Colonic mucosa (tissue), 4 donors: ENCODE measurements around the gene ARHGAP36. TPM values are rescaled to one million over a fixed set of nuclear protein-coding genes. Genes with fewer than 3 reads are reported as not detected.

ENCODE experiments used
- DNase-seq: peaks from one replicate; pipeline ENCODE4 v3.0.0-alpha.2; 2020
- H3K27ac ChIP-seq: fragments of 200-600 bp; one replicate; pipeline ENCODE4 v1.8.0; 2021
- H3K27me3 ChIP-seq: fragments of 200-600 bp; one replicate; pipeline ENCODE4 v1.8.0; 2021
- H3K36me3 ChIP-seq: fragments of 200-600 bp; one replicate; pipeline ENCODE4 v1.8.0; 2021
- H3K4me1 ChIP-seq: fragments of 200-600 bp; one replicate; pipeline ENCODE4 v1.8.0; 2021; ENCODE audit warnings: mild to moderate bottlenecking
- H3K4me3 ChIP-seq: fragments of 200-600 bp; one replicate; pipeline ENCODE4 v1.8.0; 2021
- H3K9ac ChIP-seq, 2 donors: one replicate each; pipeline ENCODE4 v1.7.0; 2013; ENCODE audit warnings: control low read depth in 2 of 2, low read depth in 2 of 2, low read length in 2 of 2
- H3K9me3 ChIP-seq: fragments of 200-600 bp; one replicate; pipeline ENCODE4 v1.8.0; 2021
- intact Hi-C: fragments of 100-400 bp; cut with DNase I; formaldehyde crosslinking; loops from one replicate; pipeline ENCODE4 v1.14.1; 2022
- total RNA-seq, 2 donors: library from RNA; stranded (reverse); fragmentation: NEBNext Ultra II Directional in 1 of 2; extraction: Animal tissue kit (Norgen Biotek cat#: 25700) in 1 of 2; gene quantifications; one replicate each; pipeline ENCODE4 v1.2.1, GENCODE V29; 2021
- TF ChIP-seq, protein P1 (sequence below): fragments of 200-600 bp; IDR thresholded peaks from one replicate; pipeline ENCODE4 v1.8.0; 2022; ENCODE audit warnings: antibody characterized with exemption, mild to moderate bottlenecking
- donor health status: healthy.
- donor health status: DM: no; HTN: no; CAD: no.
- donor health status: DM: no; HTN: no; CAD: no.

Gene ARHGAP36, protein sequence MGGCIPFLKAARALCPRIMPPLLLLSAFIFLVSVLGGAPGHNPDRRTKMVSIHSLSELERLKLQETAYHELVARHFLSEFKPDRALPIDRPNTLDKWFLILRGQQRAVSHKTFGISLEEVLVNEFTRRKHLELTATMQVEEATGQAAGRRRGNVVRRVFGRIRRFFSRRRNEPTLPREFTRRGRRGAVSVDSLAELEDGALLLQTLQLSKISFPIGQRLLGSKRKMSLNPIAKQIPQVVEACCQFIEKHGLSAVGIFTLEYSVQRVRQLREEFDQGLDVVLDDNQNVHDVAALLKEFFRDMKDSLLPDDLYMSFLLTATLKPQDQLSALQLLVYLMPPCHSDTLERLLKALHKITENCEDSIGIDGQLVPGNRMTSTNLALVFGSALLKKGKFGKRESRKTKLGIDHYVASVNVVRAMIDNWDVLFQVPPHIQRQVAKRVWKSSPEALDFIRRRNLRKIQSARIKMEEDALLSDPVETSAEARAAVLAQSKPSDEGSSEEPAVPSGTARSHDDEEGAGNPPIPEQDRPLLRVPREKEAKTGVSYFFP
- under 1 TPM in 1 of 2 donors, not detected in 1; 0.66 TPM for total RNA-seq

DNA sequence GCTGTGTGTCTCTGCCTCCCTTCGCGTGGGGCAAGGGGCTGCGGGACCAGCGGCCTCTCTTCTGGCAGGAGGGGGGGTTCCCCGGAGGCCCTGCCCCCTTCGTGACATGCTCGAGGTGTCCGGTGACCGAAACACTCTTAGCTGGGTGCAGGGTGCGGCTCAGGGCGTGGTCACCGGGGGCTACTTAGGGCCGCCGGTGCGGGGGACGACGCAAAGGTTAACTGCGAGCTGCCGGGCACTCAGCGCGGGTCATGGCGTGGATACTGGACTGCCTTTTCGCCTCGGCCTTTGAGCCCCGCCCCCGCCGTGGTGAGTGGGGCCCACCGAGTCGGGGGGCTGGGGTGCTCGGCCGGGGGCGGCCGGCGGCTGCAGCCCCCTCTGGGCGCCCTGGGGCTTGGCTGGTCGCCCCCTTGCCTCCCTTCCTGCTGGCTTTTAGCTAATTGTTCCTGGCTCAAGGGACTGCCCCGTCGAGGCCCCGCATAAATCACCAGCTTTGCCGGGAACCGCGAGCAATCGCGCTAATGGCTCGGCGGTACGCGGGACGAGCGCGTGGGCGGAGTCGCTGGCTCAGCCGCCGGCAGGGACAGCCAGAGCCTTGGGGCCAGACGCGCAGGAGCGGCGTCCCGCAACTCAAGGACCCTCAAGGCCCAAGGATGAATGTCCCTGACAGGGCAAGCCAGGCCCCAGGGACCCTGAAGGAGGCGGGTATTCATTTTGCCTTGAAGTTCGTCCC is at the start of gene ARHGAP36:
ARHGAP36 (plus strand) TSS at position 211 of the 733 bp plus-strand sequence. CDS start 23,320 bp downstream, outside the sequence.
- Histone ChIP-seq H3K4me1 (no peaks in the 10 kb centered on the region), H3K9ac (no peak within 1 kb of the TSS), H3K27ac (no peak within 1 kb of the TSS), H3K9me3 (no peaks in the 10 kb centered on the region), H3K27me3 (no peaks in the 10 kb centered on the region), H3K4me3 (no peak within 1 kb of the TSS), H3K36me3 (no peaks in the 10 kb centered on the region)
- no peak for DNase-seq
- TF ChIP-seq, protein P1, sequence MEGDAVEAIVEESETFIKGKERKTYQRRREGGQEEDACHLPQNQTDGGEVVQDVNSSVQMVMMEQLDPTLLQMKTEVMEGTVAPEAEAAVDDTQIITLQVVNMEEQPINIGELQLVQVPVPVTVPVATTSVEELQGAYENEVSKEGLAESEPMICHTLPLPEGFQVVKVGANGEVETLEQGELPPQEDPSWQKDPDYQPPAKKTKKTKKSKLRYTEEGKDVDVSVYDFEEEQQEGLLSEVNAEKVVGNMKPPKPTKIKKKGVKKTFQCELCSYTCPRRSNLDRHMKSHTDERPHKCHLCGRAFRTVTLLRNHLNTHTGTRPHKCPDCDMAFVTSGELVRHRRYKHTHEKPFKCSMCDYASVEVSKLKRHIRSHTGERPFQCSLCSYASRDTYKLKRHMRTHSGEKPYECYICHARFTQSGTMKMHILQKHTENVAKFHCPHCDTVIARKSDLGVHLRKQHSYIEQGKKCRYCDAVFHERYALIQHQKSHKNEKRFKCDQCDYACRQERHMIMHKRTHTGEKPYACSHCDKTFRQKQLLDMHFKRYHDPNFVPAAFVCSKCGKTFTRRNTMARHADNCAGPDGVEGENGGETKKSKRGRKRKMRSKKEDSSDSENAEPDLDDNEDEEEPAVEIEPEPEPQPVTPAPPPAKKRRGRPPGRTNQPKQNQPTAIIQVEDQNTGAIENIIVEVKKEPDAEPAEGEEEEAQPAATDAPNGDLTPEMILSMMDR, result no peak
- intact Hi-C loops, result no loop called here

DNA sequence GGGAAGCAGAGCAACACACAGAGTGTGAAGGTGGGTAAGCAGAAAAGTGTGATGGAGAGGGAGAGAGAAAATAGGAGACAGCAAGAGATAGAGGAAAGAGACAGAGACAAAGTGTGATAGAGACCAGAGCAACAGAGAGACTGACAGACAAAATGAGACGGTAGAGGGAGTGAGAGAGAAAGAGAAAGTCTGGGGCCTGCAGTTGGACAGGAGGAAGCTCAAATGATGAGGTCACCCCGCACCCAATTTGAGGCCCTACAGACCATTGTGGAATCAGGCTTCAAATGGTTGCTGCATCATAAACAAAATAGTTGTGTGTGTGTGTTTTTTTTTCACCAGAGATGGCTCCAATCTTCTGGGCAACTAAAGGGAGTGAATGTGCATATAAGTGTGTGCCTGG is 48.0 kb upstream of the ARHGAP36 start:
- H3K4me1 ChIP-seq, result no peaks in the 10 kb centered on the region
- no peak overlapping the region for H3K27ac ChIP-seq
- H3K9me3 ChIP-seq, result no peaks in the 10 kb centered on the region
- no peaks in the 10 kb centered on the region for H3K27me3 ChIP-seq
- H3K36me3 ChIP-seq, result no peaks in the 10 kb centered on the region
- no peak for DNase-seq
- no peak overlapping the region for H3K9ac ChIP-seq
- intact Hi-C loops, result no loop called here
- TF ChIP-seq, protein P1, result no peak
- H3K4me3 ChIP-seq, result no peak overlapping the region

DNA sequence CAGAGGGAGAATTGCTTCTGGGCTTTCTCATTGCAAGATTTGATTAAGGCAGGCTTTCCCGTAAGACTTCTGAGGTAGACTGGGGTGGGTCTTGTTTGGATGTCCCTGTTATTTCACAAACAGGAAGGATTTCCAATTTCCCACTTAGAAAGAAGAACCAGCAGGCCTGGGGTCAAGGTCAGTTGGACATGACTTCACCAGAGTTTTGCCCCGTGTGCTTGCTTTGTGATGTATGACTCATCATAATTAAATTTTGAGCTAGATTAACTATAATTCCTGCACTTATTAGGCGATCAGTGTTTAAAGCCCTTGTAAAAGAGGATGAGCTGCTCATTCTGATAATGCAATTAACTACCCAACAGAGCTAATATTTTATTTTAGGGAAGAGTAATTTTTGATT is 32.8 kb upstream of the ARHGAP36 start:
- TF ChIP-seq, protein P1, result no peak
- no peak for DNase-seq
- no peaks in the 10 kb centered on the region for H3K27me3 ChIP-seq
- no peaks in the 10 kb centered on the region for H3K4me1 ChIP-seq
- no peak overlapping the region for H3K4me3 ChIP-seq
- H3K9me3 ChIP-seq, result no peaks in the 10 kb centered on the region
- no peak overlapping the region for H3K27ac ChIP-seq
- intact Hi-C loops, result no loop called here
- no peak overlapping the region for H3K9ac ChIP-seq
- no peaks in the 10 kb centered on the region for H3K36me3 ChIP-seq

GRCh38 chrX:131032354-131033230 is 25.6 kb upstream of the ARHGAP36 start:
- TF ChIP-seq, protein P1, result no peak
- intact Hi-C loops, result no loop called here
- Histone ChIP-seq H3K27me3 (no peaks in the 10 kb centered on the region), H3K4me3 (no peak overlapping the region), H3K9me3 (no peaks in the 10 kb centered on the region), H3K27ac (no peak overlapping the region), H3K36me3 (no peaks in the 10 kb centered on the region), H3K4me1 (no peaks in the 10 kb centered on the region), H3K9ac (no peak overlapping the region)
- no peak for DNase-seq

DNA sequence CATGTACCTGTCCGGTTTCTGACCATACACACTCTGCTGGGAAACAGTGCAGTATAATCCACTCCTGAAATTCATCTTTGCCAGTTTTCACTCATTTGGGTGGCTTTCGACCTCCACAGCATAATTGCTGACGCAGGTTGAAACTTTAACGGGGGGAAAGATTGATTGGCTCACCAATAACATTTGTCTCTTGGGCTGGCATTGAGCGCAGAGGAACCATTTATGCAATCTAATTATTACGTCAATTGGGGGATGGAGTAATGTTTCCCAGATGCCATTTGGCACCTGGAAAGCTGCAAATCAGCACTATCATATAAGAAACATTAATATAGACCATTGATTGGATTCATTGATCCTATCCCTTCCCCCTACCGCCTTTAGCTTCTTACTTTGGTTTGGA is 24.1 kb upstream of the ARHGAP36 start:
- TF ChIP-seq, protein P1, result no peak
- no peak overlapping the region for H3K9ac ChIP-seq
- intact Hi-C loops, result no loop called here

More for the DNA sequence above, 24.1 kb upstream of the ARHGAP36 start:
- H3K27ac ChIP-seq, result no peak overlapping the region
- no peak overlapping the region for H3K4me3 ChIP-seq
- no peaks in the 10 kb centered on the region for H3K36me3 ChIP-seq
- DNase-seq, result no peak
- H3K27me3 ChIP-seq, result no peaks in the 10 kb centered on the region
- H3K4me1 ChIP-seq, result no peaks in the 10 kb centered on the region
- H3K9me3 ChIP-seq, result no peaks in the 10 kb centered on the region
